NCI-H1105 (cell line): ENCODE results near the gene ITPR3.

Source experiments
- DNase-seq: peaks from one replicate; lab custom pipeline; 2025; lab: John Stamatoyannopoulos, UW

The ITPR3 gene

DNA sequence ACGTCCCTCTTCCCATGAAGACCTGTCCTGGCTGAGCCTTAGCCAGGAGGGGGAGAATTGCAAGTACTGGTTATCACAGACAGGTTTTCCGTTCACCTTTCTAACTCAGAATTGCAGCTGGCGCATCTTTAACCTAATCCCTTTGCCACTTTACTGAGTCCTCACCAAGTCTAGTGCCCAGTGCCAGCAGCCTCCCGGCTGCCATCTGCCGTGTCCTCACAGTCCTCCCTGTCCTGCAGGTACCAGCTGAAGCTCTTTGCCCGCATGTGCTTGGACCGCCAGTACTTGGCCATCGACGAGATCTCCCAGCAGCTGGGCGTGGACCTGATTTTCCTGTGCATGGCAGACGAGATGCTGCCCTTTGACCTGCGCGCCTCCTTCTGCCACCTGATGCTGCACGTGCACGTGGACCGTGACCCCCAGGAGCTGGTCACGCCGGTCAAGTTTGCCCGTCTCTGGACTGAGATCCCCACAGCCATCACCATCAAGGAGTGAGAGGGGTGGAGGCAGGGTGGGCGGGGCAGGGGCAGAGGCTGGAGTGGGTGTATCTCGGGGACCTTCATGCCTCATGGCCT, 49.1 kb downstream of the ITPR3 start:
- DNase-seq, result no peak

DNA sequence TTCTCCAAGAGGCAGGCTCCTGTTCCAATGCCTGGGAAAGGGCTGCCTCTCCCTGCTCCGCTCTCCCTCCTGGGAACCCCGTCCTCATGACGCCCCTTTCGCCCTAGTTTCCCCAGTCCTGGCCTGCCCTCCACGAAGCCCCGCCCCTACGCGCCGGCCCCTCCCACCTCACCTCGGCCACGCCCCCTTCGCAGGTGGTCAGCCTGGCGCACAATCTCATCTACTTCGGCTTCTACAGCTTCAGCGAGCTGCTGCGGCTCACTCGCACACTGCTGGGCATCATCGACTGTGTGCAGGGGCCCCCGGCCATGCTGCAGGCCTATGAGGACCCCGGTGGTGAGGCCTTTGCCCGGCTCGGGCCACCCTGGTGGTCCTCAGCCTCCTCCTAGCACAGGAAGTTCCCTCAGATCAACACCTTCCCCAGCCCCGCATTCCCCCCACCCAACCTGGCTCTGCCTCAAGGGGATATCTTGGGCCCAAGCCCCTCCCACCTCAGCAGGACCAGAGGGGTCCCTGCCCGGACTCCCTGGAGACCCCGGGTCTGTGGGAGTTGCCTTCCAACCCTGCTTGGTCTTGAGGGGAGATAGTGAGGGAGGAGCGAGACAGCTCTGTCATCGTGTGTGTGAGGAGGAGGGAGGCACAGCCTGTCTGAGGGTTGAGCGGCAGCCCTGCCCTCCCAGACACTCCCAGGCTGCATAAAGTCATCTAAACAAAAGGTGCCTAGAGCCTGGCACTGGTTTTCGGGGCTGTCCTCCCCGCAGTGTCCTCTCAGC, 50.0 kb downstream of the ITPR3 start:
- DNase-seq, result no peak

DNA sequence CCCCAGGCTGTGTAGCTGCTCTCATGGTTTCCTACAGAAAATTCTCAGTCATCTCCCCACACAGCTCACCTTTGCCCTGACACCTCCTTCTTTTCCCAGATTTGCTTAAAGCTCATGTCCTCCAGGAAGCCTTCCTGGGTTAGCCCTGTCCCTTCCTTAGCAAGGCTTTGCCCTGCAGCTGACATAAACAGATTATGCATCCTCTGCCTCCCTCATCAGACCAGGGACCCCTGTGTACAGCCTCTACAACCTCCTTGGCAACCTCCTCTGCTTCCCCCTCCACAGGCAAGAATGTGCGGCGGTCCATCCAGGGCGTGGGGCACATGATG, 50.6 kb downstream of the ITPR3 start:
- DNase-seq, result no peak

DNA sequence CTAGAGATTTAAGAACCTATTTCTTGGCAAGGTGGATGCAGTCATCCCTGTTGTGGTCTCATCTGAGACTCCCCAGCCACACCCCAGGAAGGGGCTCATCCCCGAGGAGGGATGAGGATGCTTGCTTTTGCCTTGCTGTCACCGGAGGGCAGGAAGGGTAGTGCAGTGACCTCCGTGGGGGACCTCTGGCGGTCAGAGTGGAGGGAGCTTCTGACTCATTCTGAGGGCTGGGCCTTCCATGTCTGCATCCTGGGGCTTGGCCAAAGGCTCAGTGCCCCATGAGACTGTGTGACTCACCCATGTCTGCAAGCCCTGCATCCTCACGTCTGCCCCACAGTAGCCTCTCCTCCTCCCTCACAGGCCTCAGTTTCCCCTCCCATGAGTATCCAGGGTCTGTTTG, 51.7 kb downstream of the ITPR3 start:
- DNase-seq, result no peak

DNA sequence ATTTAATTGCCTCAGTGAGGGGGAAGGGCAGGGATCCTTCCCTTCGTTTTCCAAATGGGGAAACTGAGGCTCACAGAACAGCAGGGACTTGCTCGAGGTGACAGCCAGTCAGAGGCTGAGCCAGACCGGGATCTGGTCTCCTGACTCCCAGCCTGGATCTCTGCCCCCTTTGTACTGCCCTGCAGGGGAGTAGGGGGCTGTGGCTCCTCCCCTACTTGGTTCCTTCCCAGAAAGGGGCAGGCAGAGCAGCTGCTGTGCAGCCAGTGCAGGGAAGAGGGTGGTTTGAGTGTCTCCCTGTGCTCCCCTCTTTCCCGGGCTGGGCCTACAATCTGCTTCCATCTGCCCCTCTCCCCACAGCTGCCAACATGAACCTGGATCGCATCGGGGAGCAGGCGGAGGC, 52.7 kb downstream of the ITPR3 start:
- no peak for DNase-seq

DNA sequence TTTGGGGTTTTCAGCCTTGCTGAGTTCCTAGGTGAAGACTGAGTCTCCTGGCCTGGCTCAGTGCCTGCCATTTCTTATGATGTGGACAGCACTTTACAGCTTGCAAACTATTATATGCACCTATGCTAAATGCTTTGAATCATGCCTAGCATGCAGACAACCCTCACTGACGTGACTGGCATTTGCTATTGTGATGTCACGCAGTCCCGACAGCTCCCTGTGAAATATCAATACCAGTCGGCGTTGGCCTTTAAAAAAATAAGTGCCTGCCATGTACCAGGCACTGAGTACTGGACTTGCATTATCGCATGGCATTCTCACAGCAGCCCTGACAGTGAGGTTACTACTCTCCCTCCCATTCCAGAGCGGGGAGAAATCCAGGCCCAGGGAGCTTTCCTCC, 54.8 kb downstream of the ITPR3 start:
- no peak for DNase-seq

DNA sequence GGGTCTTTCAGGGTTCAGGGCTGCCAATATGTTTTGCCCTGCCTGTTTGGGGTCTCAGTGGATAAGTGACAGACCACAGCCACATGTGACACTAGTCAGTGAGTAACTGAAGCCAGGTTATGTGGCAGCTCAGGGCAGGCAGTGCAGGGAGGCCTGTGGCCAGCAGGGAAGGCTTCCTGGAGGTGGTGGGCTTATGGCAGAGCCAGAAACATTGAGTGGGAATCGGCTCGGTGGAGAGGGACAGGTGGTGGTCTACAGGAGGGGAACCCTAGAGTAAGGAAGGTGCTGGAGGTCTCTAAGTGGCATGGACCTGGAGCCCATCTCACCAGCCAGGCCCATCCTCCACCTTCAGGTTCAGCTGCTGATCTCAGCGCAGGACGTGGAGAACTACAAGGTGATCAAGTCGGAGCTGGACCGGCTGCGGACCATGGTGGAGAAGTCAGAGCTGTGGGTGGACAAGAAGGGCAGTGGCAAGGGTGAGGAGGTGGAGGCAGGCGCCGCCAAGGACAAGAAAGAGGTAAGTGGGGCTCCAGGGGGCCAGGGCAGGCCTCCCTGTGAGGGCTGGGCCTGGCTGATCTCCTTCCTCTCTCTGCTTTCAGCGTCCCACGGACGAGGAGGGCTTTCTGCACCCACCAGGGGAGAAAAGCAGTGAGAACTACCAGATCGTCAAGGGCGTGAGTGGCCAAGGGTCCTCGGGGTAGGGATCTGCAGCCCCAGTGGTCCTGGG, 55.5 kb downstream of the ITPR3 start:
- no peak for DNase-seq

DNA sequence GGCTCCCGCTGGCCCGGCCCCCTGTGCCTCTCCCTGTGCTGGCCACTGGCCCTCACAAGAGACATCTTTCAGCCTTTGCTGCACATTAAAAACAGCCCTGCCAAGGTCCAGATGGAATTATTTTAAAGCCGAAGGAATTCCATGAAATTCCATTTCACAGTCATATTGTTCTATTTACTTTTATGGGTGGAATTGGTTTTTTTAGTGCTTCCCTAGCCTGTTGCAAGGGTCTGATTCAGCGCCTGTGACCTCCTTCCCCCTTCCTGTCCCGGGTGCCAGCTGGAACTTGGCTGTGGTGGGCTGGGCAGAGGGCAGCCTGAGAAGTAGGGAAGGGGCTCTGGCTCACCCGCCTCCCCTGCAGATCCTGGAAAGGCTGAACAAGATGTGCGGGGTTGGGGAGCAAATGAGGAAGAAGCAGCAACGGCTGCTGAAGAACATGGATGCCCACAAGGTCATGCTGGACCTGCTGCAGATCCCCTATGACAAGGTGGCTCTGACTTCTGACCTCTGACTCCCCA, 56.1 kb downstream of the ITPR3 start:
- no peak for DNase-seq

DNA sequence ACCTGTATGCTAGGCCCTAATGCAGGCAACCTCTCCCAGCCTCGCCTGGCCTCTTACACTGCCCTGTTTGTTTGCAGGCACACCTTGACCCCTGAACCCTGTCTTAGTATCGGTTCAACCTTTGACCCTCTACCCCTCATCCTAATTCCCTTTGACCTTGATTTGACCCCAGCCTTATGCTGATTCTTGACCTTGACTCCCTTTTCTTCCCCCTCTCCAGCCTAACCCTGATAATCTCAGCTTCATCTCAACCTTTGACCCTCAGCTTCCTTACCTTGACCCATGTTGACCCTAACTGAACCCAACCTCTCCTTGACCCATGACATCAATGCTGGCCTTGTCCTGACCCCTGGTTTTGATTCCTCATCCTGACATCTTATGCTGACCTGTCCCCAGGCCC, 56.6 kb downstream of the ITPR3 start:
- DNase-seq, result no peak

DNA sequence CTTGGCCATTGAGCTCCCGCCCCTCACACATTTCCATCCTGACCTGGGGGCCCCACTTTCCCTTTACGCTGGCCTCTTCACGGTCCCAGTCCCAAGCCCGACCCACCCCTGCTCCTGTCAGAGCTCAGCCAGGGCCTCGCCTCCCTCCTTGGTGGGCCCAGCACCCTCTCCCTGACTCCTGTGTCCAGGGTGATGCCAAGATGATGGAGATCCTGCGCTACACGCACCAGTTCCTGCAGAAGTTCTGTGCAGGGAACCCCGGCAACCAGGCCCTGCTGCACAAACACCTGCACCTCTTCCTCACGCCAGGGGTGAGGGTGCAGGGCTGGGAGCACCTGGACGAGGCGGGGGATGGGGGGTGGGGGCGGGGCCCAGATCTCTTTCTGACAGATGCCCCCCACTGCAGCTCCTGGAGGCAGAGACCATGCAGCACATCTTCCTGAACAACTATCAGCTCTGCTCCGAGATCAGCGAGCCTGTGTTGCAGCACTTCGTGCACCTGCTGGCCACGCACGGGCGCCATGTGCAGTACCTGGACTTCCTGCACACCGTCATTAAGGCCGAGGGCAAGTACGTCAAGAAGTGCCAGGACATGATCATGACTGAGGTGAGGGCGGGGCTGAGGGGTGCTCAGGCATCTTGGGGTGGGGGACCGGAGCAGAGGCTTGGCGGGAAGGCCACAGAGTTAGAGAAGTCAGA, 57.3 kb downstream of the ITPR3 start:
- no peak for DNase-seq

DNA sequence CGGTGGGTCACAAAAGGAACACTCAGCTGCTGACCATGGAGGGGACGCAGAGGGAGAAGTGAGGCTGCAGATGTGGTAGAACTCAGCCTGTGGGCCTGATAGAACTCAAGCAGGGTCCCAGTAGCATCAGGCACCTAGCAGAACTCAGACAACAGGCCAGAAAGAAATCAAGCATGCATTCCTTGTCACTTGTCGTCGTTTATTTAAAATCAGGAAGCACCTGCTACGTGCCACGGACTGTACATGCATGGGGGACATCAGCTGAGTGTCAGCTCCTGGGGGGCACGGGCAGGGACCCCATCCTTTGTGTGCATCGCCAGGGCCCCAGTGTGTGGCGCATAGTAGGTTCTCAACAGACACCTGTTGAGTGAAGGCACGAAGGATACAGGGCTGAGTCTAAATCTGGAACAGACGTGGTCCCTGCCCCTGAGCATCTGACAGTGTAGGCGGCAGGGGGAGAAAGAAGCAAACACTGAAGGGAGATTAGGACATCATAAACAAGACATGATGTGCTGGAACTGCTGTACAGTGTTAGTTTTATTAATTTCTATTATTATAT, 57.9 kb downstream of the ITPR3 start:
- no peak for DNase-seq

DNA sequence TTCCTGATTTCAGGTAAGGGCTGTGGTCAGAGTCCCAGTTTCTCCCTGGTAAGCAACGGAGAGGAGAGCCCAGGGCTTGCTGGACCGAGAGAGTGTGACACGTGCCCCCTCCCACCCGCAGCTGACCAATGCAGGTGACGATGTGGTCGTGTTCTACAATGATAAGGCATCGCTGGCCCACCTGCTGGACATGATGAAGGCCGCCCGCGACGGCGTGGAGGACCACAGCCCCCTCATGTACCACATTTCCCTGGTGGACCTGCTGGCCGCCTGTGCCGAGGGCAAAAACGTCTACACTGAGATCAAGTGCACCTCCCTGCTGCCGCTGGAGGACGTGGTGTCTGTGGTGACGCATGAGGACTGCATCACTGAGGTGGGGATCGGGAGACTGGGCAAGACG, 58.6 kb downstream of the ITPR3 start:
- DNase-seq, result no peak

DNA sequence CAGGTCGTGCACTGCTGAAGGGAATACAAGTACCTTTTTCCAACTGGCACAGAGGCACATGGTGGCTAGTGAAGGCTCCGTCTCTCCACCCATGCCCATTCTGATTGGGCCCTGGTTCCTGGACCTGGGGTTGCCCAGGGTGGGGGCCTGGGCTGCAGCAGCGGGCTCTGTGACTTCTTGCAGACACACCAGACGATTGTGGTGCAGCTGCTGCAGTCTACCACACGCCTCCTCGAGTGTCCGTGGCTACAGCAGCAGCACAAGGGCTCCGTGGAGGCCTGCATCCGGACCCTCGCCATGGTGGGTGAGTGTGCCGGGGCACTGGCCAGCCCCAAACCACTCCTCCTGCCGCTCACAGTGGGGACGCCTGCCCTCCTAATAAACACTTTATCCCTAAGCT, 61.2 kb downstream of the ITPR3 start:
- DNase-seq, result no peak

DNA sequence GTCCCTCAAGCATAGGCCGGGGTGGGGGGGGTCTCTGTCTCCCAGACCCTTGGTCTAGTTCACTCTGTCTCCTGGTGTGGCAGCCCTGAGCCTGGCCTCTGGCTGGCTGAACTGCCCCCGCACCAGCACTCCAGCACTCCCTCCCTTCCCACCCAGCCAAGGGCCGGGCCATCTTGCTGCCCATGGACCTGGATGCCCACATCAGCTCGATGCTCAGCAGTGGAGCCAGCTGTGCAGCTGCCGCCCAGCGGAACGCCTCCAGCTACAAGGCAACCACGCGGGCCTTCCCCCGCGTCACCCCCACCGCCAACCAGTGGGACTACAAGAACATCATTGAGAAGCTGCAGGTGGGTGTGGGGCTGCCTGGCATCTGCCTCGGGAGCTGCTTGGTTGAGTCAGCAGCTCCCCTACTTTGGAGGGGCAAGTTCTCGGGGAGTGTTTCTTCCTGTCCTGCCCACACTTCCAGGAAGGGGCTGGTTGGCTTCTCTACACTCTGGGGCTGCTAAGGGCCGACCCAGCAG, 62.0 kb downstream of the ITPR3 start:
- DNase-seq, result no peak

DNA sequence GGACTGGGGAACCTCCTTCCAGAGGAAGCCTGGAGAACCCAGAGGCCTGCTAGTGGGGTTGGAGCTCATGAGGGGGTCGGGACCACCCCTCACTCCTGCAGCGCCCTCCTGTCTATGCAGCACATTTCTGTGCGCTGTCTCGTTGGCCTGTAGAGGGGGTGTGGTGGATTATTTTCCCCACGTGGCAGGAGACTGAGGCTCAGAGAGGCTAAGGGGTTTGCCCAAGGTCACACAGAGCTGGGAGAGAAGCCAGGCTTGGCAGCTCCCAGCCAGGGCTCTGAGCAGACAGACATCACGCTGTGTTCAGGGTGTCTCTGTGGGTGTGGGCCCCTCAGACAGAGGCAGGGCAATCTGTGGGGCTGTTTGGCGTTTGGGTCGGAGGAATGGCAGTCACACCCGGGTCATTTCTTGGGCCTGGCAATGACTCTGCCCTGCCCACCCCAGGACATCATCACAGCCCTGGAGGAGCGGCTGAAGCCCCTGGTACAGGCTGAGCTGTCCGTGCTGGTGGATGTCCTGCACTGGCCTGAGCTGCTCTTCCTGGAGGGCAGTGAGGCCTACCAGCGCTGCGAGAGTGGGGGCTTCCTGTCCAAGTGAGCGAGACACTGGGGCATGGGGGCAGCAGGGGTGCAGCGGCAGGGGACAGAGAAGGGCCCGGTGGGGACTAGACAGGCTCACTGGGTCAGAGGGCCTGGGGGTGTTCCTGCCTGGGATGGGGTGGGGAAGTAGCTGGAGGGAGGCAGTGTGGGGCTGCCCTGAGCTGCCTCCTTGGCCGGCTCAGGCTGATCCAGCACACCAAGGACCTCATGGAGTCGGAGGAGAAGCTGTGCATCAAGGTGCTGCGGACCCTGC, 62.7 kb downstream of the ITPR3 start:
- DNase-seq, result no peak

DNA sequence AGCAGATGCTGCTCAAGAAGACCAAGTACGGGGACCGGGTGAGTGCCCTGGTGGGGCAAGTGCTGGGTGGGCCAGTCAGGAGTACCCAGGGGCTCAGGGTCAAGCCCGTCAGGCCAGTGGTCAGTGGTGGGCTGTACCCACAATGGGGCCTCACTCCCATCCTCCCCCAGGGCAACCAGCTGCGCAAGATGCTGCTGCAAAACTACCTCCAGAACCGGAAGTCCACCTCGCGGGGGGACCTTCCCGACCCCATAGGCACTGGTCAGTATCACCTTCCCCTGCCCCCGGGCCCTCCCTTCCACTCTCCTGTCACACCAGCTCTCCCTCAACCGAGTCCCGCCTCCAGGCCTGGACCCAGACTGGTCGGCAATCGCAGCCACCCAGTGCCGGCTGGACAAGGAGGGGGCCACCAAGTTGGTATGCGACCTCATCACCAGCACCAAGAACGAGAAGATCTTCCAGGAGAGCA, 63.3 kb downstream of the ITPR3 start:
- no peak for DNase-seq

DNA sequence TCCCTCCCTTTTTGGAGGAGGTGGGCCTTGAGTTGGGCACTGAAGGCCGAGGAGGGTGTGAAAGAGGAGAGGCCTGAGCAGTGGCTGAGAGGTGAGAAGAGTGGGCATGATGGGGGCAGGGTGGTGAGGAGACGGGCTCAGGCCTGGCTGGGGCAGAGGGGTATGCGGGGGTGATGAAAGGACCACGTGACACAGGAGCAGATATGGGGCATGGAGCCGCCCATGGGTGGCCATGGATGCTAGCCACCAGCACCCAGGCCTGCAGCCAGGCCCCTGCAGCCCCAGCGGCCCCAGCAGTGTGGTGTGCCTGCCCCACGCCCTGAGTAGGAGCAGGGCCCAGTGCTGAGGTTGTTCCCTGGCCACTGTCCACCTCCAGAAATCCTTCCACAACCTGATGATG, 63.9 kb downstream of the ITPR3 start:
- DNase-seq, result no peak

DNA sequence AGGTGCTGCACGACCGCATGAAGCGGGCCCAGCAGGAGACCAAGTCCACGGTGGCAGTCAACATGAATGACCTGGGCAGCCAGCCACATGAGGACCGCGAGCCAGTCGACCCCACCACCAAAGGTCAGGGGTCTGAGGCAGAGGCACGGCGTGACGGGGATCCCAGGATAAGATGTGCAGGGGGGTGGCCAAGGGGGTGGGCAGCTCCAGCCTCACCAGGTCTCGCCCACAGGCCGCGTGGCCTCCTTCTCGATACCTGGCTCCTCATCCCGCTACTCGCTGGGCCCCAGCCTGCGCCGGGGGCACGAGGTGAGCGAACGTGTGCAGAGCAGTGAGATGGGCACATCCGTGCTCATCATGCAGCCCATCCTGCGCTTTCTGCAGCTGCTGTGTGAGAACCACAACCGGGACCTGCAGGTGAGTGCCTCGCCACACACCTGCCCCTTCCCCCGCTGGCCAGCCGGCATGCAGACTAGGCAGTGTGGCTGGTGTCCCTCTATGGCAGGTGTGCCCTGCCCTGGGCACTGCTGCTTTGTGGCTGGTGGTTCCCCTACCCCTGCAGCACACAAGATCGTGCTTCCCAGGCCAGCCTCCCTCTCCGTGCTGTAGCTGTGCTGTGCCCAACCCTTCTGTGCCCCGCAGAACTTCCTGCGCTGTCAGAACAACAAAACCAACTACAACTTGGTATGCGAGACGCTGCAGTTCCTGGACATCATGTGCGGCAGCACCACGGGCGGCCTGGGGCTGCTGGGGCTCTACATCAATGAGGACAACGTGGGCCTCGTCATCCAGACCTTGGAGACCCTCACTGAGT, 64.5 kb downstream of the ITPR3 start:
- no peak for DNase-seq

DNA sequence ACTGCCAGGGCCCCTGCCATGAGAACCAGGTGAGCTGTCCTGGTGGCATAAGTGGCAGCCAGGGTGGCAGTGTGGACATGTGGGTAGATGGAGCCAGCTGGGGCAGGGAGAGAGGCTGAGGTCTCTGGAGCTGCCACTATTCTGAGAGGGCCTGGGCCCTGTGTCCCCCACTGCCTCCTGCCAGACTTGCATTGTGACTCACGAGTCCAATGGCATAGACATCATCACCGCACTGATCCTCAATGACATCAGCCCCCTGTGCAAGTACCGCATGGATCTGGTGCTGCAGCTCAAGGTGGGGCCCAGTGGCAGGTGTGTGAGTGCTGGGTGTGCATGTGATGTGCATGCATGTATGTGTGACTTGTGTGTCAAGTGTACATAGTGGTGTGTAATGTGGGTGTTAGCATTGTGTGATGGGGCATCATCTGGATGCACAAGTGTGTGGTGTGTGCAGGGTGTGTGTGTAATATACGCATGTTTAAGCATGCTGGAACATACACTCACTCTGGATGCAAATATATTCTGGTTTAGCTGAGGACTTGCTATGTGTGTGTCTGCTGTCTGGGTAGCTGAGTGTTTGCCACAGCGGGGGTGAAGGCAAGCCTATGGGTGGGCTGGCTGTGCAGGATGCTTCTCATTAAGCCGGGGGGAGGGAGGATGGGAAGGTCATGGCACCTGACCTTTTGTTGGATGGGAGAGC, 65.3 kb downstream of the ITPR3 start:
- DNase-seq, result no peak
